ENCODE results near the gene IRF8.

GRCh38 chr16:85868495-85868894, 30.5 kb upstream of the IRF8 start:
- TF ChIP-seq, protein P1, sequence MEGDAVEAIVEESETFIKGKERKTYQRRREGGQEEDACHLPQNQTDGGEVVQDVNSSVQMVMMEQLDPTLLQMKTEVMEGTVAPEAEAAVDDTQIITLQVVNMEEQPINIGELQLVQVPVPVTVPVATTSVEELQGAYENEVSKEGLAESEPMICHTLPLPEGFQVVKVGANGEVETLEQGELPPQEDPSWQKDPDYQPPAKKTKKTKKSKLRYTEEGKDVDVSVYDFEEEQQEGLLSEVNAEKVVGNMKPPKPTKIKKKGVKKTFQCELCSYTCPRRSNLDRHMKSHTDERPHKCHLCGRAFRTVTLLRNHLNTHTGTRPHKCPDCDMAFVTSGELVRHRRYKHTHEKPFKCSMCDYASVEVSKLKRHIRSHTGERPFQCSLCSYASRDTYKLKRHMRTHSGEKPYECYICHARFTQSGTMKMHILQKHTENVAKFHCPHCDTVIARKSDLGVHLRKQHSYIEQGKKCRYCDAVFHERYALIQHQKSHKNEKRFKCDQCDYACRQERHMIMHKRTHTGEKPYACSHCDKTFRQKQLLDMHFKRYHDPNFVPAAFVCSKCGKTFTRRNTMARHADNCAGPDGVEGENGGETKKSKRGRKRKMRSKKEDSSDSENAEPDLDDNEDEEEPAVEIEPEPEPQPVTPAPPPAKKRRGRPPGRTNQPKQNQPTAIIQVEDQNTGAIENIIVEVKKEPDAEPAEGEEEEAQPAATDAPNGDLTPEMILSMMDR (IDR thresholded peaks at IDR 0.05), result no peak
- no peak for TF ChIP-seq POLR2AphosphoS5 (IDR thresholded peaks at IDR 0.05)
